GM12875 (cell line): ENCODE results near the gene CBARP.

ENCODE experiments used
- H3K4me3 ChIP-seq: one replicate; pipeline ENCODE4 v1.5.1; 2011; ENCODE audit warnings: low read depth, low read length, control low read depth
- CTCF ChIP-seq: IDR thresholded peaks from 2 replicates; pipeline ENCODE4 v1.5.1; 2011; ENCODE audit warnings: low read depth, mild to moderate bottlenecking, control low read depth, inconsistent platforms, low read length, moderate library complexity, borderline replicate concordance; ENCODE audit not compliant: insufficient read depth

Gene CBARP

GRCh38 chr19:1270213-1270853 is 32.5 kb upstream of the CBARP start:
- no peak for TF ChIP-seq CTCF
- H3K4me3 ChIP-seq, result peak overlapping the region; percentile 81

- peak overlapping the region; percentile 81 for H3K4me3 ChIP-seq
- TF ChIP-seq CTCF, result no peak
These were observed 31.8 kb upstream of the CBARP start for GRCh38 chr19:1269478-1270212.

GRCh38 chr19:1269065-1269477 is 31.3 kb upstream of the CBARP start, which contains the start of gene CIRBP:
Gene CIRBP, plus strand, starts transcription at chr19:1269332. Its CDS starts 1,602 bp downstream, at chr19:1270934.
- peak within 1 kb of the TSS; percentile 81 for H3K4me3 ChIP-seq
- TF ChIP-seq CTCF, result no peak

DNA sequence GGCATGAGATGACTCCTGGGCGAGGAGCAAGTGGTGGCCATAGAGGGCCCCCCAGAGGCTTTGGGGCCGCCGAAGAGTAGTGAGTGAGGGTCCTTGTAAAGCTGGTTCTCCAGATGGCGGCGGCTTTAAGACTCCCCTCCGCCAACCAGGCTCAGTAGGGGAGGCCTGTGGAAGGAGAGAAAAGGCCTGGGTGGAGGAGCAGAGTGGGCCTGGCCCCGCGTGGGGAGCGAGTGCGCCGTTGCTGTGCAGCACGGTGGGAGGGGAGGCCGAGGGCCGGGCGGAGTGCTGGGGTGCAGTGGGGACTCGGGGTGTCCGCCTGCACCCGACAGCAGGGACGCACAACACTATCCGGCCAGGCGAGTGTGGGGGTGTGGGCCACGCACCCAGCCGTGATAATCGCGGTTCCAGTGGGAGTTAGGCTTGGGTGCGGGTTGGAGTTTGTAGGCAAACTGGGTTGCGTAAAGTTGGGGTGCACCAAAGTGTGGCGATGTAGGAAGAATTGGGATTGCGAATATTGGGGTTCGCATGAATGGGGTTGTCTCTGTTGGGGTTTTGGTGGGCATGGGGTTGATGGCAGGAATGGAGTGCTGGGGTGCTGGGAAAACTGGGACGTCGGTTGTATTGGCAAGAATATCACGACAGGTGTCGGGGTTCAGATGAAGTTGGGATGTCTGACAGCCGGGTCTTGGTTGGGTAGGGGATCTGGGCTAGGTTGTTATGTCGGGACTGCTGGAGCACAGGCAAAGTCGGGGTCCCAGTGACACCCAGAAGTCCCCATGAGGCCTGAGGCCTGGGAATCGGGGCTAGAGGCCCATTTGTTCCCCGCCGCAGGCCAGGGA is 30.6 kb upstream of the CBARP start:
- TF ChIP-seq CTCF, result no peak
- H3K4me3 ChIP-seq, result no peak overlapping the region

DNA sequence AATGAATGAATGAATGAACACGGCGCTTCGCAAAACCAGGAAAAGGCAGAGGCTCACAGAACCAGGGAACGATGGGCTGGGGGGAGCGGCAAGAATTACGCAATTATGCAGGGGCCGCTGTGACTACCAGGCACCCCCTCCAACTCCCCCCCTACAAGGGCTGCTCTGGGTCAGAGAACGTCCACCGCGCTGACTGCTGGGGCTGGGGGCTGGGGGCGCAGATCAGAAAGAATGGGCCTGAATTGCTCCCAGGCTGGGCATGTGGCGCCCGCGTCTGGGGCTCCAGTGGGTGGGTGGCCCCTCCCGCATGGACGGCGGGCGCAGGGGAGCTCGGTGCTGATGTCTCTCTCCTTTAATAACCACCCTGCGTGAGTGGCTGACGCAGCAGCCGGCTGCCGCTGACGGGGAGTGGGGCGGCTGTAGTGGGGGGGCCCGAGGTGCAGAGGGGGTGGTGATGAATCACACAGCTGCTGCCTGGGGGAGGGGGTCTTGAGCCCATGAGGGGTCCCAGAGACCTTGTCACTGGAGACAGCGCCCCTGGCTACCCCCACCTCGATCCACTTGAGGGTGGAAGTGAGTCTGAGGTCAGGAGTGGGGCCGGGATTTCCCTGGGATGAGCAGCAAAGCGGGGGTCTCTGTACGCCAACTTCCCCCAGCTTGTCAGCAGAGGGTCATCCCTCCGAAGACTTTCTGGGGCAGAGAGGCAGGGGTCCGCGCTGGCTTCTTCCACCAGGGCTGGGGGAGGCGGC is 29.8 kb upstream of the CBARP start:
- peak overlapping the region; percentile 44 for H3K4me3 ChIP-seq
- TF ChIP-seq CTCF, result no peak

DNA sequence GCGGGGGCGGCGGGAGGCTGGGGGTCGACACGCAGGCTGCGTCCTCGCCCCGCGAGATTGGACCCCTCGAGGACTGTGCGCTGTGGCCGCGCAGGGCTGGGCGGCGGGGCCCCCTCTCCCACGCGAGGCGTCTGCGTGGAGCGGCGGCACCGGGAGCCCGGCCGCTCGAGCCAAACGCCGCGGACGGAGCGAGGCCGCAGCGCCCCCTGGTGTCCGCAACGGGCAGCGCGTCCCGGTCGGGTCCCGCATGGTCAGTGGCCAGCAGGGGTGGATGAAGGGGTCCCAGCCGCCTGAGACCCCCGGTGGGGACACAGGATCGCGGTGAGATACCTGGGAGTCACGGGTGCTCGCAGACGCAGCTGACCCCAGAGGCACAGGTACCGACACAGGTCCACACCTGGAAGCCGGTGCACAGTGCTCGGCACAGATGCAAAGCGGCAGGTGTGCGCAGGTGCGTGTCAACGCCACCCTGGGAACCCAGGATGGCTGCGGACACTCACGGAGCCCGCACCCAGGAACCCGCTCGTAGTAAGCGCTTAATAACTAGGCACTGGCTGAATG is 29.2 kb upstream of the CBARP start:
- TF ChIP-seq CTCF, result peak; percentile 94
- H3K4me3 ChIP-seq, result peak overlapping the region; percentile 44
